GM19463 (cell line): Measurements from ENCODE around the gene TIGIT.

ENCODE experiments used
- ATAC-seq: cut with Tn5 transposase; IDR thresholded peaks from one replicate; pipeline ENCODE4 v1.9.1; 2021; ENCODE audit warnings: mild to moderate bottlenecking, moderate library complexity; ENCODE audit not compliant: unreplicated experiment

Gene TIGIT

DNA sequence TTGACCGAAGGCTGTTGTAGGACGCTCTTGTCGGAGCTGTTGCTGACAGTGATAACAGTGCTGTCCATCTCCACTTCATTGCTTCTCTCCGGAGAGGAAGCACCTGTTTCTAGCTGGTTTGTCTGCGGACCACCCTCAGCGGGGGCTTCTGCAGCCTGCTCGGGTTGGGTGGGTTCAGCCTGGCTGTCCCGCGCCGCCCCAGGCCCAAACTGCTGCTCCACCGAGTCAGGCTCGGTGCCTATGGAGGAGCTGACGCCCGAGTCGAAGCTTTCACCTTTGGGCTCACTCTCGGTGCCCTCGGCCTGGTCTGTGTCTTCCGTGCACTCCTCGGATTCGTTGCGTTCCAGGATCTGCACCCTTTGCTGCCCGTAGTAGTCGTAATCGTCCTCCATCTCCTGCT, 56.9 kb downstream of the TIGIT start:
- no peak for ATAC-seq

DNA sequence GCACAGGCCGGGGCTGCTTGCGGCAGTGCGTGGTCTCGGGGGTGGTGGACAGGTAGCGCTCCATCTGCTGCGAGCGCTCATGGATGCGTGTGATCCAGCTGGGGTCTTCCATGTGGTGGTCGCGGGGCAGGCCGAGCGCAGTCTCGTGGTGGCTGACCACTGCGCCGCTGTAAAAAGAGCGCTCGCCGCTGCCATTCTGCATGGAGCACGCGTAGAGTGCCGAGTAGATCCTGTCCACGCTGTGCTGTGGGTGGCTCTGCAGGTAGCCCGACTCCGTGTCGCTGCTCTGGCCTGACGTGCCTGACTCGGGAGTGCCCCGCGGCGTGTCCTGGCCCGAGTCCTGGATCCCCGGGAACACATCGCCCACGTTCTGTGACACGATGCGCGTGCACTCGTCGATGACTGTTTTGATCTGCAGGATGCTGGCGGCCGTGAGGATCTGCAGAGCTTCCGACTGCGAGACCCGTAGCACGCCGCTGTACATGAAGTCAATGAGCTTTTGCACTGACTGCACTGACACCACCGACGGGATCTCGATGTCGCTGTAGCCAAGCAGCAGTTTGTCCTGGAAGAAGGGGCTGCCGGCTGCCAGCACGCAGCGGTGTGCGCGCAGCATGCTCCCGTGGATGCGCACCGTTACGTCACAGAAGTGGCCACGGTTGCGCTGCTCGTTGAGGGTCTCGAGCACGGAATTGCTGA, 57.4 kb downstream of the TIGIT start:
- ATAC-seq: no peak

DNA sequence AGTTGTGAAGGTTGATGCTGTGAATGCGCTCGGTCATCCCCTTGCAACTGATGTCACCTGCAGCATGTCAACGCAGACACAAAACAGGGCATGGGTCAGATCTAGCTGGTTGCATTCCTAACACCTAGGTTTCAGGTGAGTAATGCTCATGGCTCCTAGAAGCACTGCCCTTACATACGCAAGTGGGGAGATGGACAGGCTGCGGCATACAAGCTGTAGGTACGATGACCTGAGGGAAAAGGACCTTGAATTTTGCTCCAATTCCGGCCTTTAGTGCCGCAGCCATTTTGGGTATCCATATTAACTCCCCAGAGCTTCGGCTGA, 58.0 kb downstream of the TIGIT start:
- no peak for ATAC-seq

DNA sequence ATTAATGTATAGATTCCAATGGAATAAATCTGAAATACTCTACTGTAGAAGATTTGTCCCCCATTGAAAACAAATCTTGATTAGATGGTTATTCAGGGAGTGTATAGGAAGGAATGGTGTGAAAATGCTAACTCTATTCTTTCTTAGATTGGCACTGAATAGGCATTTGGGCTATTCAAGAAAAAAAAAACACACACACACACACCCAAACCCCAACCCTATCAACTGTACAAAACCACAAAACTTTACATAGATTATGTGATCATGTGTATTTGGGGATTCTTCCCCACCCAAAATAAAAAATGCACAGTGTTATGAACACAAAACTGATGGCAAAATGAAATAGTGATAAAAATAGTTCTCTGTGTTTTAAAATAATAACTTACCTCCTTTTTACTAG, 61.8 kb downstream of the TIGIT start:
- ATAC-seq: no peak

DNA sequence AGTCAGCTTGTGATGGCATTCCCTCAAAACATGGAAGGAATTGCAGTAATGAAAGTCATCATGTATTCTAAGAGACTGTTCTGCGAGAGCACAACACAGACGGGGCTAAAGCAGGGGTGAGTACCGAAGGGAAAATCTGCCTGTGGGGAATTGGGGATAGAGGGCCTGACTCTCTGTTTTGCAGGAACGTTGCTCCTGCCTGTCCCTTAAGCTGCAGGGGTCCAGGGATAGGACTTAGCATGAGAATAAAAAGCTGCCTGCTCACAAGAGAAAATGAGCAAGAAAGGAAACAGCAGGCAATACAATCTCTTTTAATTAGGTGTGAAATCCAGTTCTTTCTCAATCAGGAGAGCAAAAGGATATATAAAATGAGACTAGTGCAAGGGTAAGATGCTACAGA, 62.2 kb downstream of the TIGIT start:
- no peak for ATAC-seq

DNA sequence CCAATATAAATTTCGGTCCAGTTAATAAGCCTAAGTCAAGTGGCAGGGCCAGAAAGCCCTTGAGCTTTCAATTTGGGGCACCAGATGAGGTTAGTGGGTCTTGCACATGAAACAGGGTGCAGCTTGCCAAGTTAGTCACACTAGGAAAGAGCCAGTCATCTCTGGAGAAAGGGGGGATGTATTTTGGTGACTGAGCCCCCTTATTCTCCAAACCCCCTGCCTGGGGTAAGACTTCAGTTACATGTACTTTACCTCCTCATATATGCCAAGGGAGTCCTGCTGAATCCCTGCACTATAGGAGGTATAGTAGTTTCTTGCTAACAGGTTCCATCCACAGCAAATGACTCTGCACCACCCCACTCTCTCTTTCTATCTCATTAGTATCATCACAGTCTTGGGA, 62.7 kb downstream of the TIGIT start:
- ATAC-seq: no peak
